Mucosa of descending colon (tissue), 3 donors: ENCODE measurements around the gene UQCRC1. TPM values are rescaled to one million over a fixed set of nuclear protein-coding genes. Genes with fewer than 3 reads are reported as not detected.

Experiments
- ATAC-seq: fragments of 200-7000 bp; cut with Tn5 transposase; one replicate; pipeline ENCODE4 v1.9.1; 2020; ENCODE audit warnings: mild to moderate bottlenecking, moderate library complexity
- DNase-seq, 3 donors: peaks; one replicate each; pipeline ENCODE4 v3.0.0-alpha.2; 2020
- H3K36me3 ChIP-seq: fragments of 200-600 bp; one replicate; pipeline ENCODE4 v1.8.0; 2021; ENCODE audit warnings: low read depth, mild to moderate bottlenecking
- H3K4me1 ChIP-seq: fragments of 200-600 bp; one replicate; pipeline ENCODE4 v1.8.0; 2021; ENCODE audit warnings: low read depth, mild to moderate bottlenecking
- H3K4me3 ChIP-seq: fragments of 200-600 bp; one replicate; pipeline ENCODE4 v1.8.0; 2021; ENCODE audit warnings: mild to moderate bottlenecking
- H3K9me3 ChIP-seq: fragments of 200-600 bp; one replicate; pipeline ENCODE4 v1.8.0; 2021; ENCODE audit warnings: mild to moderate bottlenecking
- intact Hi-C, 2 donors: fragments of 100-400 bp; cut with DNase I in 1 of 2; cut with micrococcal nuclease in 1 of 2; formaldehyde crosslinking; loops; one replicate each; pipeline versions ENCODE4 v1.11.0 to v1.11.1; 2022; cut with DNase I, micrococcal nuclease
- total RNA-seq, 3 donors: library from RNA; stranded (reverse); fragmentation: NEBNext Ultra II Directional in 2 of 3; extraction: Animal tissue kit (Norgen Biotek cat#: 25700) in 2 of 3; gene quantifications; one replicate each; pipeline versions ENCODE4 v1.2.1 to v1.2.4, GENCODE V29; 2021 to 2023
- TF ChIP-seq, protein P1 (sequence below): fragments of 200-600 bp; IDR thresholded peaks from one replicate; pipeline ENCODE4 v1.8.0; 2022; ENCODE audit warnings: antibody characterized with exemption, mild to moderate bottlenecking
- donor health status: DM: no; HTN: no; CAD: no; lungs with moderate emphysema.
- donor health status: DM: no; HTN: no; CAD: no.
- donor health status: DM: no; HTN: yes; CAD: no.

The UQCRC1 gene
- total RNA-seq, 3 donors from 2014 or later = 384 to 562 (median 554) TPM

DNA sequence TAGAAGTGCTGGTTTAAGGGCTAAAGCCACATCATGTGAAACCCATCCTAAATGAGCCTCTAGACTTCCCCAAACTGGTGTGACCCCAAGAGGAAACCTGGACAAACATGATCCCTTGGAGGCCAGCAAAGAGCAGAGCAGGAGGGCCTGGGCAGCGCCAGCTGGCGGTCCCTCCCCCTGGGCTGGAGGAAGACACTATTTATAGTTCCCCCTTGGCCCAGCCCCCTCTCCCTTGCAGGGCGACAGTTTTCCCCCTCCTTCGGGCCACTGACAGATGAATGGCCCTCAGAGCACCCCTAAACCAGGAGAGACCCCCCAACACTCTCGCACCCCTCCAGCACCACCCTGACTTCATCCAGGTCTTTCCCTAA lies 48.8 kb downstream of the UQCRC1 start:
- H3K36me3 ChIP-seq = peaks cover 3% of the 10 kb centered on the region
- no peak overlapping the region for H3K4me3 ChIP-seq
- H3K4me1 ChIP-seq = peaks cover 18% of the 10 kb centered on the region
- TF ChIP-seq, protein P1, sequence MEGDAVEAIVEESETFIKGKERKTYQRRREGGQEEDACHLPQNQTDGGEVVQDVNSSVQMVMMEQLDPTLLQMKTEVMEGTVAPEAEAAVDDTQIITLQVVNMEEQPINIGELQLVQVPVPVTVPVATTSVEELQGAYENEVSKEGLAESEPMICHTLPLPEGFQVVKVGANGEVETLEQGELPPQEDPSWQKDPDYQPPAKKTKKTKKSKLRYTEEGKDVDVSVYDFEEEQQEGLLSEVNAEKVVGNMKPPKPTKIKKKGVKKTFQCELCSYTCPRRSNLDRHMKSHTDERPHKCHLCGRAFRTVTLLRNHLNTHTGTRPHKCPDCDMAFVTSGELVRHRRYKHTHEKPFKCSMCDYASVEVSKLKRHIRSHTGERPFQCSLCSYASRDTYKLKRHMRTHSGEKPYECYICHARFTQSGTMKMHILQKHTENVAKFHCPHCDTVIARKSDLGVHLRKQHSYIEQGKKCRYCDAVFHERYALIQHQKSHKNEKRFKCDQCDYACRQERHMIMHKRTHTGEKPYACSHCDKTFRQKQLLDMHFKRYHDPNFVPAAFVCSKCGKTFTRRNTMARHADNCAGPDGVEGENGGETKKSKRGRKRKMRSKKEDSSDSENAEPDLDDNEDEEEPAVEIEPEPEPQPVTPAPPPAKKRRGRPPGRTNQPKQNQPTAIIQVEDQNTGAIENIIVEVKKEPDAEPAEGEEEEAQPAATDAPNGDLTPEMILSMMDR = no peak
- ATAC-seq = no peak
- intact Hi-C loops = no loop called here
- no peaks in the 10 kb centered on the region for H3K9me3 ChIP-seq
- DNase-seq = no peak

GRCh38 chr3:48558493-48559134 lies 50.8 kb downstream of the UQCRC1 start:
- TF ChIP-seq, protein P1 = no peak
- no peak overlapping the region for H3K4me3 ChIP-seq
- H3K4me1 ChIP-seq = peaks cover 19% of the 10 kb centered on the region
- H3K9me3 ChIP-seq = no peaks in the 10 kb centered on the region
- DNase-seq (peak in 1 of 3 donors; percentile 69), ATAC-seq (no peak)
- peaks cover 3% of the 10 kb centered on the region for H3K36me3 ChIP-seq
- intact Hi-C loops = loop anchor here in 1 of 2 donors (10.0 kb wide), 1 partner anchor 284 kb away; no protein-coding TSS in a partner anchor

- DNase-seq (peak; percentile 99 to 100 (median 100)), ATAC-seq (peak; percentile 90)
- TF ChIP-seq, protein P1 = no peak
- peak within 1 kb of the TSS; percentile 11 for H3K4me3 ChIP-seq
- H3K36me3 ChIP-seq = peaks cover 3% of the 10 kb centered on the region
- H3K4me1 ChIP-seq = peaks cover 30% of the 10 kb centered on the region
- intact Hi-C loops = loop anchor here in 1 of 2 donors (10.0 kb wide), 1 partner anchor 282 kb away; no protein-coding TSS in a partner anchor
- no peaks in the 10 kb centered on the region for H3K9me3 ChIP-seq
Measured at GRCh38 chr3:48556796-48557626, 52.4 kb downstream of the UQCRC1 start, which contains the start of gene PFKFB4. PFKFB4 (minus strand) TSS chr3:48556803; CDS start chr3:48556777, 26 bp downstream.

DNA sequence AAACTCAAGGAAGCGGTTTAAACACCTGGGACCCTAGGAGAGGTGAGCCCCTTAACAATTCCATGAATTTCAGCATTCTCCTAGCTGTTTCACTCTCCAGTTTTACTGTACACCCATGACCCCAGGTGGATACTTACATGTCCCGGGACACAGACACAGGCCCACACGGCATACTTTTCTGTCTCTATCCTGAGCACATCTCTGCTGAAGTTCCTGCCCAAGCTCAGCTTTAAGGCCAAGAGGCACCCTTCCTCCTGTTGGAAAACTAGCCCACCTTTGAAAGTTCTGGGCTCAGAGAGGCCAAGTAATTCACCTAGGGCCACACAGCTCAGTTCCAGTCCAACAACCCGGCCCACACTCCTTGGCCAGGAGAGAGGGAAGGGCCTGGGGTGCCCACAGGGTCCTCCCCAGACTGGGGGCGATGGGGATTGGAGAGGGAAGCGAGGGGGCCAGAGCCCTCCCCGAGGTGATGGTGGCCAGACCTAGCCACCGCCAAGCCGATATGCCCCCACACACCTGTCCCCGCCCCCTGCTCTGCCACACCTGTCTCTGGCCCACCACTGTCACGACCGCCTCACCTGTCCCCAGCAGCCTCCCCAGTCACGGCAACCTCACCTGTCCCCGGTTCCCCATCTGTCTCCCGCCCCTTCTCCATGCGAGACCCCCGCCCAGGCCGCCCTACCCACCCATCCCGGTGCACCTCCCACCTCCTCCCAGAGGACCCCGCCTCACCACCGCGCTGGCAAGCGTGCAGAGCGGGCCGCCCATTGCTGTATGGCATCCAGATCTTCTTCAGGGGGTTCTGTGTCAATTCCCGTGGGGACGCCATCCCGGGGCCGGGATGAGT lies 53.3 kb downstream of the UQCRC1 start:
- intact Hi-C loops = loop anchor here in 1 of 2 donors (10.0 kb wide), 1 partner anchor 281 kb away; no protein-coding TSS in a partner anchor
- DNase-seq = no peak
- Histone ChIP-seq H3K9me3 (no peaks in the 10 kb centered on the region), H3K36me3 (peaks cover 3% of the 10 kb centered on the region), H3K4me1 (peaks cover 30% of the 10 kb centered on the region), H3K4me3 (no peak overlapping the region)
- TF ChIP-seq, protein P1 = no peak
- no peak for ATAC-seq
